HepG2 (cell line): ENCODE results near the gene FAM3C. TPM values are rescaled to one million over a fixed set of nuclear protein-coding genes. Genes with fewer than 3 reads are reported as not detected.

Experiments
- ADNP ChIP-seq: sonication (generic); formaldehyde crosslinking; IDR thresholded peaks from 2 replicates; pipeline ENCODE4 v1.4.0; 2020; ENCODE audit warnings: missing genetic modification reagents
- FOSL2 ChIP-seq: sonication (generic); formaldehyde crosslinking; IDR thresholded peaks from 2 replicates; pipeline ENCODE4 v1.4.0; 2020; ENCODE audit warnings: missing genetic modification reagents
- HNF4G ChIP-seq, 2 experiments: sonication (generic) in 1 of 2; formaldehyde crosslinking in 1 of 2; IDR thresholded peaks; 2 replicates each; pipeline versions ENCODE4 v1.4.0 to v1.6.1; 2011 to 2020; ENCODE audit warnings: borderline replicate concordance in 2 of 2, low read depth in 2 of 2, mild to moderate bottlenecking in 2 of 2, low read length in 1 of 2, missing genetic modification reagents in 1 of 2, moderate library complexity in 1 of 2
- HOXA5 ChIP-seq: sonication (generic); formaldehyde crosslinking; IDR thresholded peaks from 2 replicates; pipeline ENCODE4 v1.4.0; 2020; ENCODE audit warnings: missing genetic modification reagents
- NR2C2 ChIP-seq: sonication (generic); formaldehyde crosslinking; IDR thresholded peaks from 2 replicates; pipeline ENCODE4 v1.4.0; 2020; ENCODE audit warnings: missing genetic modification reagents, mild to moderate bottlenecking, moderate library complexity, borderline replicate concordance
- NR2F1 ChIP-seq, 2 experiments: fragments of 450-650 bp in 1 of 2; formaldehyde crosslinking in 1 of 2; IDR thresholded peaks; 2 replicates each; pipeline versions ENCODE4 v1.5.0 to v1.6.1; 2016 to 2020; ENCODE audit warnings: mild to moderate bottlenecking in 1 of 2, missing compliant biosample characterization in 1 of 2, missing genetic modification reagents in 1 of 2, moderate library complexity in 1 of 2
- NR2F2 ChIP-seq: IDR thresholded peaks from 2 replicates; pipeline ENCODE4 v1.6.1; 2012; ENCODE audit warnings: low read depth, inconsistent platforms, borderline replicate concordance
- NR2F6 ChIP-seq, 2 experiments: IDR thresholded peaks; 2 replicates each; pipeline ENCODE4 v1.6.1; 2016; ENCODE audit warnings: antibody characterized with exemption in 1 of 2, mild to moderate bottlenecking in 1 of 2
- RARA ChIP-seq: IDR thresholded peaks from 2 replicates; pipeline ENCODE4 v1.6.1; 2016; ENCODE audit warnings: missing genetic modification reagents, missing compliant biosample characterization
- SIX1 ChIP-seq: sonication (generic); formaldehyde crosslinking; IDR thresholded peaks from 2 replicates; pipeline ENCODE4 v1.4.0; 2020; ENCODE audit warnings: missing genetic modification reagents, borderline replicate concordance
- SIX4 ChIP-seq: sonication (generic); formaldehyde crosslinking; IDR thresholded peaks from 2 replicates; pipeline ENCODE4 v1.4.0; 2020; ENCODE audit warnings: missing genetic modification reagents
- SOX13 ChIP-seq, 3 experiments: fragments of 450-650 bp in 1 of 3; sonication (generic) in 1 of 3; formaldehyde crosslinking in 1 of 3; IDR thresholded peaks in 2 of 3; conservative IDR thresholded peaks in 1 of 3; 2 replicates each; pipeline versions ENCODE4 v1.5.0 to v1.6.1; 2016 to 2020; ENCODE audit warnings: antibody characterized with exemption in 1 of 3, mild to moderate bottlenecking in 1 of 3, missing compliant biosample characterization in 1 of 3, missing genetic modification reagents in 1 of 3, moderate library complexity in 1 of 3
- SOX5 ChIP-seq: IDR thresholded peaks from 2 replicates; pipeline ENCODE4 v1.6.1; 2016; ENCODE audit warnings: borderline replicate concordance
- SP140L ChIP-seq: sonication (generic); formaldehyde crosslinking; IDR thresholded peaks from 2 replicates; pipeline ENCODE4 v1.4.0; 2020; ENCODE audit warnings: missing genetic modification reagents, borderline replicate concordance
- ZC3H4 ChIP-seq: sonication (generic); formaldehyde crosslinking; IDR thresholded peaks from 2 replicates; pipeline ENCODE4 v1.4.0; 2020; ENCODE audit warnings: missing genetic modification reagents, borderline replicate concordance
- ZFP62 ChIP-seq: sonication (generic); formaldehyde crosslinking; IDR thresholded peaks from 2 replicates; pipeline ENCODE4 v1.4.0; 2020; ENCODE audit warnings: missing genetic modification reagents
- ZNF180 ChIP-seq: sonication (generic); formaldehyde crosslinking; IDR thresholded peaks from 2 replicates; pipeline ENCODE4 v1.4.0; 2020; ENCODE audit warnings: low read depth, missing genetic modification reagents, borderline replicate concordance
- ZNF383 ChIP-seq: sonication (generic); formaldehyde crosslinking; IDR thresholded peaks from 2 replicates; pipeline ENCODE4 v1.4.0; 2020; ENCODE audit warnings: missing genetic modification reagents, mild to moderate bottlenecking, borderline replicate concordance
- ZNF510 ChIP-seq: sonication (generic); formaldehyde crosslinking; IDR thresholded peaks from 2 replicates; pipeline ENCODE4 v1.4.0; 2020; ENCODE audit warnings: low read depth, mild to moderate bottlenecking, missing genetic modification reagents
- ZNF672 ChIP-seq: sonication (generic); formaldehyde crosslinking; IDR thresholded peaks from 2 replicates; pipeline ENCODE4 v1.8.1; 2022; ENCODE audit warnings: missing genetic modification reagents
- polyA plus RNA-seq, 8 experiments: library from polyadenylated mRNA; depleted of rRNA in 3 of 8; stranded (reverse) in 7 of 8; unstranded in 1 of 8; fragments of >200 nt; fragmentation: Illumina TruSeq in 4 of 8; extraction: Trizol in 4 of 8; gene quantifications; 2 replicates each; pipeline versions ENCODE4 v1.2.1 to v1.2.3, GENCODE V29; 2011 to 2016; ENCODE audit warnings: low read depth in 4 of 8, missing spikeins in 1 of 8, mixed read lengths in 1 of 8; ENCODE audit not compliant: insufficient read depth in 1 of 8
- total RNA-seq, 5 experiments: library from RNA; depleted of rRNA; stranded (reverse); fragments of >200 nt; fragmentation: Illumina TruSeq; extraction: Trizol; gene quantifications; 2 replicates each; pipeline ENCODE4 v1.2.3, GENCODE V29; 2016; ENCODE audit warnings: low read depth in 1 of 5
- TF ChIP-seq, protein P1 (sequence below): sonication (generic); formaldehyde crosslinking; conservative IDR thresholded peaks from 2 replicates; pipeline ENCODE4 v1.4.0; 2020; ENCODE audit warnings: mild to moderate bottlenecking, missing genetic modification reagents, moderate library complexity
- TF ChIP-seq, protein P2 (sequence below): IDR thresholded peaks from 2 replicates; pipeline ENCODE4 v1.6.1; 2016; ENCODE audit warnings: missing compliant biosample characterization, missing genetic modification reagents, borderline replicate concordance
- TF ChIP-seq, protein P3 (sequence below): sonication (generic); formaldehyde crosslinking; IDR thresholded peaks from 2 replicates; pipeline ENCODE4 v1.5.0; 2020; ENCODE audit warnings: mild to moderate bottlenecking, missing genetic modification reagents

FAM3C gene
- total and polyA plus RNA-seq, 2 of the 13 experiments (the other 11 are each of a cell fraction or from before 2014, with no cell fraction given): 14.6 to 16.0 TPM

DNA sequence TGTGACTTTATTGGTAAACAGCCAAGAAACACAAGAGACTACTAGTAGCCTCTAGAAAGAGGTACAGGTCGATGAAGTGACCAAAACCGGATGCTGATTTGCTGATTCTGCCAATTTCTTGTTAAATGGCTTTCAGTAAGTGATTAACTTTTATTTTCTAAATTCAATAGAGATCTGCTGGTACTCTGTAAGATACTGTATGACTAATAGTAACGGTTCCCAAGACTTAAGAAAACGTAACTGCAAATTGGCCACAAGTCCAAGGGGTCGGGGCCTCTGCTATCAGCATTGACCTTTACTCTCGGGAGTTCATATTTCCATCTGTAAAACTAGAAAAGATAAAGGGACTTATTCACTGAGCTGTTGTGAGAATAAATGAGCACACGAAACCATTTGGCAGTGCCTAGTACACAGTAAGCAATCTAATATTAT lies 1.4 kb downstream of the FAM3C start (continued):
- TF ChIP-seq, protein P1, sequence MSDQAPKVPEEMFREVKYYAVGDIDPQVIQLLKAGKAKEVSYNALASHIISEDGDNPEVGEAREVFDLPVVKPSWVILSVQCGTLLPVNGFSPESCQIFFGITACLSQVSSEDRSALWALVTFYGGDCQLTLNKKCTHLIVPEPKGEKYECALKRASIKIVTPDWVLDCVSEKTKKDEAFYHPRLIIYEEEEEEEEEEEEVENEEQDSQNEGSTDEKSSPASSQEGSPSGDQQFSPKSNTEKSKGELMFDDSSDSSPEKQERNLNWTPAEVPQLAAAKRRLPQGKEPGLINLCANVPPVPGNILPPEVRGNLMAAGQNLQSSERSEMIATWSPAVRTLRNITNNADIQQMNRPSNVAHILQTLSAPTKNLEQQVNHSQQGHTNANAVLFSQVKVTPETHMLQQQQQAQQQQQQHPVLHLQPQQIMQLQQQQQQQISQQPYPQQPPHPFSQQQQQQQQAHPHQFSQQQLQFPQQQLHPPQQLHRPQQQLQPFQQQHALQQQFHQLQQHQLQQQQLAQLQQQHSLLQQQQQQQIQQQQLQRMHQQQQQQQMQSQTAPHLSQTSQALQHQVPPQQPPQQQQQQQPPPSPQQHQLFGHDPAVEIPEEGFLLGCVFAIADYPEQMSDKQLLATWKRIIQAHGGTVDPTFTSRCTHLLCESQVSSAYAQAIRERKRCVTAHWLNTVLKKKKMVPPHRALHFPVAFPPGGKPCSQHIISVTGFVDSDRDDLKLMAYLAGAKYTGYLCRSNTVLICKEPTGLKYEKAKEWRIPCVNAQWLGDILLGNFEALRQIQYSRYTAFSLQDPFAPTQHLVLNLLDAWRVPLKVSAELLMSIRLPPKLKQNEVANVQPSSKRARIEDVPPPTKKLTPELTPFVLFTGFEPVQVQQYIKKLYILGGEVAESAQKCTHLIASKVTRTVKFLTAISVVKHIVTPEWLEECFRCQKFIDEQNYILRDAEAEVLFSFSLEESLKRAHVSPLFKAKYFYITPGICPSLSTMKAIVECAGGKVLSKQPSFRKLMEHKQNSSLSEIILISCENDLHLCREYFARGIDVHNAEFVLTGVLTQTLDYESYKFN (CRISPR knock-in tag): peak; percentile 56; the same call in 1 of the 2 replicates
- TF ChIP-seq, protein P2, sequence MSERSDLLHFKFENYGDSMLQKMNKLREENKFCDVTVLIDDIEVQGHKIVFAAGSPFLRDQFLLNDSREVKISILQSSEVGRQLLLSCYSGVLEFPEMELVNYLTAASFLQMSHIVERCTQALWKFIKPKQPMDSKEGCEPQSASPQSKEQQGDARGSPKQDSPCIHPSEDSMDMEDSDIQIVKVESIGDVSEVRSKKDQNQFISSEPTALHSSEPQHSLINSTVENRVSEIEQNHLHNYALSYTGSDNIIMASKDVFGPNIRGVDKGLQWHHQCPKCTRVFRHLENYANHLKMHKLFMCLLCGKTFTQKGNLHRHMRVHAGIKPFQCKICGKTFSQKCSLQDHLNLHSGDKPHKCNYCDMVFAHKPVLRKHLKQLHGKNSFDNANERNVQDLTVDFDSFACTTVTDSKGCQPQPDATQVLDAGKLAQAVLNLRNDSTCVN (CRISPR knock-in tag): no peak
- TF ChIP-seq FOSL2 (0 out of 2 replicates have a peak, but pooled peaks have one; percentile 7), NR2C2 (CRISPR knock-in tag) (peak; percentile 41; the same call in 1 of the 2 replicates), RARA (peak; percentile 15; the same call in 1 of the 2 replicates), NR2F6 (IDR thresholded peaks at IDR 0.05) (peak; percentile 61), NR2F6 (CRISPR knock-in tag; IDR thresholded peaks at IDR 0.05) (peak; percentile 54; the same call in 1 of the 2 replicates), SP140L (no peak), ZFP62 (no peak), SIX4 (peak; percentile 55; the same call in 1 of the 2 replicates), NR2F1 (CRISPR knock-in tag; IDR thresholded peaks at IDR 0.05) (peak in 1 of 2 experiments; percentile 57; a peak in 1 of 4 replicates), ZC3H4 (no peak), ADNP (CRISPR knock-in tag) (no peak), HOXA5 (CRISPR knock-in tag) (no peak), HNF4G (IDR thresholded peaks at IDR 0.05; ENCODE audit: borderline replicate concordance, low read depth, low read length) (peak; percentile 70), HNF4G (CRISPR knock-in tag; IDR thresholded peaks at IDR 0.05; ENCODE audit: borderline replicate concordance, low read depth) (no peak), SOX13 (IDR thresholded peaks at IDR 0.05) (no peak), SOX13 (CRISPR knock-in tag; conservative IDR thresholded peaks at IDR 0.05 in 1 of 2, IDR thresholded peaks at IDR 0.05 in 1 of 2) (0 out of 4 replicates have a peak, but pooled peaks of 1 of the 2 experiments have one; percentile 8), SOX5 (no peak), SIX1 (CRISPR knock-in tag) (peak; percentile 49; the same call in 1 of the 2 replicates), ZNF383 (CRISPR knock-in tag) (no peak), ZNF180 (CRISPR knock-in tag) (no peak), ZNF672 (no peak), ZNF510 (CRISPR knock-in tag) (no peak), NR2F2 (0 out of 2 replicates have a peak, but pooled peaks have one; percentile 43)
- TF ChIP-seq, protein P3, sequence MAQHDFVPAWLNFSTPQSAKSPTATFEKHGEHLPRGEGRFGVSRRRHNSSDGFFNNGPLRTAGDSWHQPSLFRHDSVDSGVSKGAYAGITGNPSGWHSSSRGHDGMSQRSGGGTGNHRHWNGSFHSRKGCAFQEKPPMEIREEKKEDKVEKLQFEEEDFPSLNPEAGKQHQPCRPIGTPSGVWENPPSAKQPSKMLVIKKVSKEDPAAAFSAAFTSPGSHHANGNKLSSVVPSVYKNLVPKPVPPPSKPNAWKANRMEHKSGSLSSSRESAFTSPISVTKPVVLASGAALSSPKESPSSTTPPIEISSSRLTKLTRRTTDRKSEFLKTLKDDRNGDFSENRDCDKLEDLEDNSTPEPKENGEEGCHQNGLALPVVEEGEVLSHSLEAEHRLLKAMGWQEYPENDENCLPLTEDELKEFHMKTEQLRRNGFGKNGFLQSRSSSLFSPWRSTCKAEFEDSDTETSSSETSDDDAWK (CRISPR knock-in tag): no peak
